NCI-H748 (cell line): ENCODE results near the gene FOXD2.
A peak's percentile ranks its signal among the peaks of the same experiment; 100 is the strongest.

Experiments used
- DNase-seq: peaks from one replicate; lab custom pipeline; 2025; ENCODE audit not compliant: unreplicated experiment; lab: John Stamatoyannopoulos, UW

Gene FOXD2

GRCh38 chr1:47416319-47417169, 21.3 kb upstream of the FOXD2 start:
- DNase-seq = peak; percentile 78

GRCh38 chr1:47417170-47418044, 20.4 kb upstream of the FOXD2 start:
- no peak for DNase-seq

DNA sequence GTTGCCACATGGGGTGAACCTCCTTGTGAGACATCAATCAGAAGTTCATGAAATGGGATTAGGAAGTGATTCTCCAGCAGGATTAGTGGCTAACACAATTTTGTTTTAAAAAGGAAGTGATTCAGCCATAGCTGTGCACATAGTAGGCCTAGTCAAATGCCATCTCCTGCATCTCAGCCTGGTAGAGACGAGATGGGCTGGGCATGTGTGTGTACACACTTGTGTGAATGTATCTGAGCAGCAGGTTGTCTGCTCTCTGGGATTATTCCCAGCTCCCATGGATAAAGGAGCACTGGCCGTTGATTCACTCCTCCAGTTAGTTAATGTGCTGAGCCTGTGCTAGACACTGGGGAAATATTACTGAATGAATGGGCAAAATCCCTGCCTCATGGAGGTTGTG, 19.7 kb upstream of the FOXD2 start:
- no peak for DNase-seq

DNA sequence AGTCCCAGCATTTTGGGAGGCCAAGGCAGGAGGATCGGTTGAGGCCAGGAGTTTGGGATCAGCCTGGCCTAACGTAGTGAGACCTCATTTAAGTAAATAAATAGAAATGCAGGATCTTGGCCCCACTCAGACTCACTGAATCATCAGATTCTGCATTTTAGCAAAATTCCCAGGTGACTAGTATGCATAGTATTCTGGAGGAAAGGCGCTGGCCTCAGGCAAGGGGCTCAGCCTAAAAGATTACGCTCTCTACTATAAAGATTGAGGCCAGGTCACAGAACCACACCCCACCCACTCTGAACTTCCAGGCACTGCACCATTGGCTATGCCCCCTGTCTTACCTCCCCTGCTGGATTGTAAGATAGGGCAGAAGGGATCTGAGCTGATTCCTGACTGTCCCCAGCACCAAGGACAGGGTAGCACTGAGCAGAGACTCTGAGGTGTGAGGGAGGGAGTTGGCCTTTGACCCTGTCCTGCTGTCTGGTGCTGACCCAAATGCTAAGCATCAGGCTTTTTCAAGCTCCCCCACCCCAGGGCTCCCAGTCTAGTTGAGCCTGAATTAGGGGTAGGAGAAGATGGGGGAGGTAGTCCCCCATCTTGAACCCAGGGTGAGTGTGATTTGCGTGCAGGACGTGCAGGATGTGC, 19.0 kb upstream of the FOXD2 start:
- no peak for DNase-seq

DNA sequence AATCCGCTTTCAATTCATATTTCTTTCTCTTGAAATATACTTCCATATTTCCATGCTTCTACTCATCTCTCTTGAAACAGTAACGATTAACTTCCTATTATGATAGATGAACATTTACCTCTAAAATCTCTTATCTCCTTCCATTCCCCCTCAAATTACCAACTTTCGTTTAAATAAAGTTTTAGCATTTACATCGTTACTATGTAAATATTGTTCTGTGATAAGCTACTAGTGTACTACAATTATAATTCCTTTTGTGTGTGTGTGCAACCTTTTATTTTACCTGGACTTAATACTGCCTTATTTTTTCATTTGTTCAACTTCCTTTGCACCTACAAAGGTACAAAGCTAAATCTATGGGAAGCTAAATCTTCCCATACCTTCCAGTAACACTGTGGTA, 17.3 kb upstream of the FOXD2 start:
- DNase-seq = no peak

- DNase-seq = no peak
Observed at GRCh38 chr1:47423872-47424271, 14.0 kb upstream of the FOXD2 start.

DNA sequence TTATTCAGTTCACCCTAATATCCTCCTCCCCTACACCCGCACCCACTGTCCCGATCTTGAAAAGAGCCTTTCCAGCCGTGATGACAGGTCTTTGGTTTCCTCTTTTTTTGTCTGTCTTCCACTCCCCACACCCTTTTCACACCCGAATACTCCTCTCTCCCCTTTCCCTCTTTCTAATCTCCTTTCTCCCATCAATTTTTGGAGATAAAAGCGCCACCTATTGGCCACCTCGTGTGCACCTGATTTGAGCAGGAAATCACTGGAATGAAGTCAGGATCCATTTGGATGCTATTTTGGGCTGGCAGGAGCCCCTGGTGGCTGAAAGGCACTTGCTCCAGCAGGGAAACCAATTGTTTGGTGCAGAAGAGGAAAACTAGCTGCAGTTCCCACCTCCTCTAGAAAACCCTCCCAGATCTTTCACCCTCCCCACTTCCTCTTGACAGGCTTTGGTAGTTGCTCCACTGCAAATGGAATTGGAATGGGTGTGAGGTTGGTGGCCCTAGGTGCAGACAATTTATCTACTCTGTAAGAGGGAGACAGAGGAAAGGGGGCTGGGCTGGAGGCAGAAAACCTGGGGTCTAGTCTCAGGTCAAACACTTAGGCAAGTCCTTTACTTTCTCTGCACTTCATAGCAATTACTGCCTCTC, 13.4 kb upstream of the FOXD2 start:
- peak; percentile 75 for DNase-seq

DNA sequence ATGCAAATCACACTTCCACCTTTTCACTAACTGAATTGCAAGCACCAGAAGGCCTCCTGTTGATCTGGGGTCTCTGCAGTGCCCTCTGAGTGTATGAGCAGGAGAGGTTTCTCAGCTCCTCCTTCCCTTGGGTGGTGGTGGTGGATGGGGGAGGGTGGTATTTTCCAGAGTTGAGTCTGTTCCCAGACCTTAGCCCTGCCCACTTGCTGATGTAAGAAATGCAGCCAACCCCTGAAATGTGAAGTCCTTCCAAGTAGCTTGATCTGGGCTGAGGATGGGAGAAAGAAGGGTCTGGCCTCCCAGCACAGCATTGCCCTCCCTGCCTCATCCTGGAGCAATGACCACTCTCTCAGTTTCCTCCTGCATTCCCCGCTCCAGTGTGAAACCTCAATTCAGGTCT, 6.3 kb upstream of the FOXD2 start:
- no peak for DNase-seq

DNA sequence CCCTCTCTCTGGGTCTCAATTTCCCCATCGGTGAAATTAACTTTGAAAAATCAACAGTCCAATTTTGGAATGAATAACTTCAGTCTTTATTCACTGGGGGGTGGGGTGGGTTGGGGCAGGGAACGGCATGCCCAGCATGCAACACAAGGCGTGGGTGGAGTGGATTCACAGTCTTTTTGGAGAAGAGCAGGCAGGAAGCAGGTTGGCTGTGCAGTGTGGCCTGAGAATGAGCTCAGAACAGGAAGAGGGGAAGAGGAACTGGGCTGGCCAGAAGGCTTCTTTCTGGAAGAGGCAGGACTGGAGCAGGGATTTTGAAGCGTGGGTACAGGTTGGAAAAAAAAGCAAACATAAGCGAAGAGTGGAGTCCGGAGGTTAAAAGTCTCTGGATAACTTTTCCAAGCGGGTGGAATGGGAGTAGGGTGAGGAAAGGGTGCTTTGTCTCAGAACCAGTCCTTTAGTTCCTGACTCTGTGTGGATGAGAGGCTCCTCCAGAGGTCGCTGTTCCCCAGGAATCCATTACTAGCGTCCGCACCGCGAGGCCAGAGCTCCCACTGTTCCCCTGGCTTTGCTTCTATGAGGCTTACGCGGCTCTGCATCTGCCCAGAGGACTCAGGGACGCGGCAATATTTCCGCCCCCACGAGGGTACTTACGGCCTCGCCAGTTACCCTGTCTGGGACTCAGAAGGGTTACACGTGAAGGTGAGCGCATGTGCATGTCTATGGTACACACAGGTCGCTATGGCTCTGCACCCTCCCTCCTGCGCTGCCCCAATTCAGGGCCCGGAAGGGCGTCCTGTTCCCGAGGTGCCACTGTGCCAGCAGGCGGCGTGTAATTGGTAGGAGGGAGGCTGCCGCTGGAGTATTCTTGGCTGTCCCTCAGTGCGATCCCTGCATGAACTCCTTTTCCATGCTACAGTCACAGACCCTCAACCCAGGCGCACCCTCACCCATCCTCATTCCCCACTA, 5.5 kb upstream of the FOXD2 start:
- DNase-seq = peak; percentile 83

DNA sequence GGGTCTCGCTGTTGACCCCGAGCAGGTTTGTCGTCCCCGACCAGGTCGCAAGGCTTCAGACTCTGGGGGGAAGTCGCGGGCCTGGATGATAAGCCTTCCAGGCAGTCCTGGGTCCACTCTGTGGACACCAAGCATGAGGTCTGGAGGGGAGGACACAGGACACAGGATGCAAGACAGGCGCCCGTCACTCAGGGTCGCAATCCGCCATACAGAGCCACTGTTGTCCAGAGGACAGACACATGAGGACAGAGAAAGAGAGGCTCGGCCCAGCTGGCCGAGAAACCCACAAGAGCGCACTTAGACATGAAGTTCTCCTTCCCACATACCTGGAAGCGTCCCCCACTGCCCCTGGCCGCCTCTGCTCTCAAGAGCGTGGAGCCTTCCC, 4.8 kb upstream of the FOXD2 start:
- no peak for DNase-seq

GRCh38 chr1:47433477-47434050, 4.3 kb upstream of the FOXD2 start:
- no peak for DNase-seq

DNA sequence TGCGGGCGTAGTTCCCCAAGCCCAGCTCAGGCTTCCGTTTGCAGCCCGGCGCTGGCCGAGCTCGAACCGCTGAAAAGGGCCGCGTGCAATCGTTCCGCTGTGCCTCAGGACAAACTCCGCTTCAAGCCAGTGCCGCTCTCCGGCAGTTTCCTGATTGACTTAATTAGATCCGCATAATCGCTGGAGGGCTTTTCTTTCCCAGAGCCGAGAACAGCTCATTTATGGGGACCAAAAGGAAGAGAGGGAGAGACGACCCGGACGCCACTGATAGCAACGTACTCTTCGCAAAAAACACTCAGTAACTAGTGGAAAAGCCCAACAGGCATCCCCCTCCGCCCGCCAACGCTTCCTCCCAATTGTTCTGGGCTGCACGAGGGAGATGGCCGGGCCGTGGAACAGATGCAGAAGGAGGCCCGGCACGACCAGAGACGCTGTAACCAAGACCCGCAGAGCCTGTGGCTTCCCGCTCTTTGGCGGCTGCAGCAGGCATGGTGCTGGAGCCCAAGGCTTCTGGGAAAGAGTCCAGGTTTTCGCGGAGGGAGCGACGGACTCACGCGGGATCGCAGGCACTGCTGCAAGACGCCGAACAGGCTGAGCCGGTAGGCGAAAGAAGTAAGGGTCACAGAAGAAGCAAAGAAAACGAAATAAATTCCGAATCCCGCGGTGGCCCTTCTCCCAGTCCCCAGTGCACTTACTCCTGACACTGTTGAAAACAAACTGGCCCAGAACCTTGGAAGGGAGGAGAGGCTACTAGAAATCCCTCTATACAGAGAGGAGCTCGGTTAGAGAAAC, 3.6 kb upstream of the FOXD2 start:
- DNase-seq = peak; percentile 16

GRCh38 chr1:47435506-47436303, 2.1 kb upstream of the FOXD2 start:
- no peak for DNase-seq

DNA sequence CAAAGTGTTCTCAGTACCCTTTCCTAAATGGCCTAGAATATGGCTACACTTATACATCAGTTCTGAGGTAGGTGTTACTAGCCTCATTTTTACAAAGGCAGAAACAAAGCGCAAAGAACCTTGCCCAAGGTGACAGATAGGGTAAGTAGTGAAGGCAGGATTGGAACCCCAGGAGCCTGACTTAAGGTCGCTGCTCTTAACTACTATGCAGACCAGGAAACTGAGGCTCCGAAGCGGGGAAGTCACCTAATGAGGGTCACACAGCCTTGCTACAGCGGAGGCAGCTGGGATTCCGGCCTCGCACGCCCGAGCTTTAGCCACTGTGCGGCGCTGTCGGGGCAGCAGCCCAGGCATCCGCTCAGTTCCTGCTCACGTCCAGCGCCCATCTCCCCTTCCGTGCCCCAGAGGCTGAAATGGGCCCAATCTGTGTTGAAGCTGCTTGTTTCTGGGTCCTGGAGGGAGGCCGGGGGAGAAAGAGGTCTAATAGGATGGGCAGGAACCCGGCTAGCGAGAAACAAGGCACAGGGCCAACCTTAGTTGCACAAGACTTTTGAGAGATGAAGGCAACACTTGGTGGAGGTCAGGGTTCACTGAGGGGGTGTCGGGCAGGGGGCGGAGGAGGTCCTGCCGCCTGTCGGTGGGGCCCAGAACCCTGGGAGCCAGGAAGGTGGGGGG, 1.4 kb upstream of the FOXD2 start:
- peak; percentile 81 for DNase-seq

GRCh38 chr1:47436979-47437446, 831 bp upstream of the FOXD2 start:
- peak; percentile 70 for DNase-seq

DNA sequence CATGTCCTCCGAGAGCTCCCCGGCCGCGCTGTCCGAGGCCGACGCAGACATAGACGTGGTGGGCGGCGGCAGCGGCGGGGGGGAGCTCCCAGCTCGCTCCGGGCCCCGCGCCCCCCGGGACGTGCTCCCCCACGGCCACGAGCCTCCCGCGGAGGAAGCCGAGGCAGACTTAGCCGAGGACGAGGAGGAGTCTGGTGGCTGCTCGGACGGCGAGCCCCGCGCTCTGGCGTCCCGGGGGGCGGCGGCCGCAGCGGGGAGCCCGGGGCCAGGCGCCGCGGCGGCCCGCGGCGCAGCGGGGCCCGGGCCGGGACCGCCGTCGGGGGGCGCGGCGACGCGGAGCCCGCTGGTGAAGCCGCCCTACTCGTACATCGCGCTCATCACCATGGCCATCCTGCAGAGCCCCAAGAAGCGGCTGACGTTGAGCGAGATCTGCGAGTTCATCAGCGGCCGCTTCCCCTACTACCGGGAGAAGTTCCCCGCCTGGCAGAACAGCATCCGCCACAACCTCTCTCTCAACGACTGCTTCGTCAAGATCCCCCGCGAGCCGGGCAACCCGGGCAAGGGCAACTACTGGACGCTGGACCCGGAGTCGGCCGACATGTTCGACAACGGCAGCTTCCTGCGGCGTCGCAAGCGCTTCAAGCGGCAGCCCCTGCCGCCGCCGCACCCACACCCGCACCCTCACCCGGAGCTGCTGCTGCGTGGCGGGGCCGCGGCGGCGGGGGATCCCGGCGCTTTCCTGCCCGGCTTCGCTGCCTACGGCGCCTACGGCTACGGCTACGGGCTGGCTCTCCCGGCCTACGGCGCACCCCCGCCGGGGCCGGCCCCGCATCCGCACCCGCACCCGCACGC, 547 bp downstream of the FOXD2 start:
- DNase-seq = peak; percentile 63
